ENCODE data around the gene PRSS3.
"Not testable (repeated sequence)": the region's sequence is repeated elsewhere in the genome, so short reads cannot be mapped to it uniquely, and the experiment has no call there.

The PRSS3 gene

GRCh38 chr9:33786681-33787080, 8.7 kb upstream of the PRSS3 start:
- no peak for DNase-seq (ENCODE audit: low spot score)

DNA sequence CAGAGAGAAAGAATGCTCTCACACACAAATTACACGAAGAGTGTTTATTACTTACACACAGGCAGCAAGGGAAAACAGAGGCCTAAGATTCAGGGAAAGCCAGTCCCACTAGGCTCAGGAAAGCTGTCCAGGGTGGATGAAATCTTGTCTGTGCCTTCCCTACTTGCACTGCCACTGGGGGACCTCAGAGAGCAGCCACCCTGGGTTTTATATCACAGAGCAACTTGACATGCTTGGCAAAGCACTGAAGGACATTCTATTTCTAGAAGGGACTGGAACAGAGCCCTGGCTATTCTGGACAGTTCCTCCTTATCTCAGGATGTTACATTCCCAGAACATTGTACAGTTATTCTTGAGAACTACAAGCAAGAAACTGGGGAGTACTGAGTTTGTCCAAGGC, 7.5 kb upstream of the PRSS3 start:
- no peak for DNase-seq (ENCODE audit: low spot score)

DNA sequence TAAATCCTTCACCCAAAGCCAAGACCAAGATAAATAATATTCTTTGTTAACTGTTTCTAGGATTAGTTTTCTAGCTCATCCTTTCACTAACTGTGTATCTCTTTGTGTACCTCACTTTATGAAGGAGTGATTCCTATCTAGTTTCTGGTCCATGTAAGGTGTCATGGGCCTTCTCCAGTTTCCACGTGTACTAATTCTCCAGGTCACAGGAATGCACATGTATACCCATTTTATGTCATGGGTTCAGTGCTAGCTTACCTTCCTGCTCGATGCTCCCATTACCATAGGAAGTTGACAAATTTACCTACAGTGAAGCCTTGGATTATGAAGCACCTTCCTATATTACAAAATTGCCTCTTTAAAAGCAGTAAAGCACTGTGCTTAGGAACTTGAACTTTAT, 5.9 kb upstream of the PRSS3 start:
- not testable (repeated sequence) for DNase-seq (ENCODE audit: low spot score)

- no peak for DNase-seq (ENCODE audit: low spot score)
Measured at GRCh38 chr9:33791117-33791516, 4.2 kb upstream of the PRSS3 start.

DNA sequence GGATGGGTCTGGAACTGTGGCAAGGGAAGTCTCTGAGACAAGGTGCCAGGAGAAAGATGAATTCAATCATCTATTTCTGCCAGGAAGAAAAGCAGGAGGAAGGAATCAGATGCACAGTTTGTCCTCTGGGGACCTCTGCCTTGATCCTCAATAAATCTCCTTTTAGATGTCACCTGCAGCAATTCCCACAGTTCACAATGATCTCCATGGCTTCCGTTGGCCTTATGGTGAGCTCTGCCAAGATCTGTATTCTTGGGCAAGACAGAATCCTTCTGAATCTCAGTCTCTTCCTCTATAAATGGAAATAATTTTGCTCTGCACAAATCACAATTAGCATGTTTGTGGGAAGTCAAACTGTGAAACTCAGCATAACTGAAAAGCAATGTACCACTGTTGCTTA, 1.9 kb upstream of the PRSS3 start:
- not testable (repeated sequence) for DNase-seq (ENCODE audit: low spot score)

- no peak for DNase-seq (ENCODE audit: low spot score)
Measured at GRCh38 chr9:33794560-33794959, 801 bp upstream of the PRSS3 start.

GRCh38 chr9:33795819-33796218, 458 bp downstream of the PRSS3 start:
- DNase-seq (ENCODE audit: low spot score) = no peak

- DNase-seq (ENCODE audit: low spot score) = not testable (repeated sequence)
Measured at GRCh38 chr9:33796679-33797078, 1.3 kb downstream of the PRSS3 start.

DNA sequence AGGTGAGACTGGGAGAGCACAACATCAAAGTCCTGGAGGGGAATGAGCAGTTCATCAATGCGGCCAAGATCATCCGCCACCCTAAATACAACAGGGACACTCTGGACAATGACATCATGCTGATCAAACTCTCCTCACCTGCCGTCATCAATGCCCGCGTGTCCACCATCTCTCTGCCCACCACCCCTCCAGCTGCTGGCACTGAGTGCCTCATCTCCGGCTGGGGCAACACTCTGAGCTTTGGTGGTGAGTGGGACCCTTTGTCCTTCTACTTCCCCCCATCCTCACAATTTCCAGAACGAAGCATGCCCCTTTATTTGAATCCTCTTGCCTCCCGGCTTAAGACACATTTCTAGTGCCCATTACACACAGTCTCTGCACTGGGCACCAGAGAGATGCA, 2.5 kb downstream of the PRSS3 start:
- no peak for DNase-seq (ENCODE audit: low spot score)

GRCh38 chr9:33798545-33798944, 3.2 kb downstream of the PRSS3 start:
- no peak for DNase-seq (ENCODE audit: low spot score)

DNA sequence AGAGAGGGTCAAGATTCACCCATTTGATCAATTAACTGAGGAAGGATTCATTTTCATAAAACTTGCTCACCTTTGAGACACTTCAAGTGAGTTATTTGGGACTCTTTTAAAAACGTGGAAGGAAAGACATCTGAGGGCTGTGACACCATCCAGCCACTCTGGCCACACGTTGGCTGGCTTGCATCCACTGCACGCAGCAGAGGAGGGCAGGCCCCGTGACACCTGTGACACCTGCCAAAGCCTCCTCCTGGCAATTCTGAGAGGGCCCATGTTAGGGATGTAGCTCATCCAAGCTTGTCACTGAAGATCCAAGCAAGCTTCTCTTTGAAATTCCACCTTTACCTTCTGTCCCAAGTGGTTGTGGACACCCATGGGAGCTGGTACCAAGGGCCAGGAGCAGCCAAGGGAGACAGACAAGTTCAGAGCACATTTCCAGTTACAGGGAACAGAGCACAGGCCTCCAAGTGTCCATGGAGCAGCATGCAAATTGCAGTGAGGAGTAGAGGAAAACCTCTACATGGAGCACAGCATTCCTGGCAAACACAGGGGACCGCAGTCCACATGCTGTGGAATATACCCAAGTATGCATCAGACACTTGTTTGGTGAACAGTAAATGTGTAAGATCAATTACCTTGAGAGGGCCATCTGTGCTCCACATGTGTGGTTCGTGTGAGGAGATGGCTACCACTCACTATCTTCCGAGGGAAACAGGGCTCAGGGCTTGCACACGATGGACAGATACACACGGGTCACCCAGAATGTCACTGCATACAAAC, 4.8 kb downstream of the PRSS3 start:
- DNase-seq (ENCODE audit: low spot score) = no peak

DNA sequence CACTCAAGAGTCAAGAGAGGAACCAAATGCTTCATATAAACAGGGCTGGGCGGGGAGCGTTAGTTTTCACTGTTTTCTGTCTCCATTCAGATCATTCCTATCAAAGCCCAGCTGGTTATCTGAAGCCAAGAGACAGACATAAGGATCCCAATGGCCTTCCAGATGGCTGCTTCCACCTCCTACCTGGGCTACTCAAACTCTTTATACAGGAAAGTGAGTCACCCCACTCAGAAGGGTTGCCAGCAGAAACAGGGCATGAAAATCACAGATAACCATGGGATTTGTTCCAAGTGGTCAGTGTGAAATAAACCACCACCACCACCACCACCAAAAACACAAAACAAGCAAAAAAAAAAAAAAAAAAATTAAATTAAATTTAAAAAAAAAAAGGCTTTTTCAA, 5.5 kb downstream of the PRSS3 start:
- DNase-seq (ENCODE audit: low spot score) = no peak

- DNase-seq (ENCODE audit: low spot score) = not testable (repeated sequence)
Measured at GRCh38 chr9:33801943-33802500, 6.7 kb downstream of the PRSS3 start.

DNA sequence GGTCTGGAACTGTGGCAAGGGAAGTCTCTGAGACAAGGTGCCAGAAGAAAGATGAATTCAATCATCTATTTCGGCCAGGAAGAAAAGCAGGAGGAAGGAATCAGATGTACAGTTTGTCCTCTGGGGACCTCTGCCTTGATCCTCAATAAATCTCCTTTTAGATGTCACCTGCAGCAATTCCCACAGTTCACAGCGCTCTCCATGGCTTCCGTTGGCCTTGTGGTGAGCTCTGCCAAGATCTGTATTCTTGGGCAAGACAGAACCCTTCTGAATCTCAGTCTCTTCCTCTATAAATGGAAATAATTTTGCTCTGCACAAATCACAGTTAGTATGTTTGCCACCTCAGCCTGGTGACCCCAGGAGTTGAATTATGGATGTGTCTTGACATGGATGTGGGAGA, 8.8 kb downstream of the PRSS3 start:
- not testable (repeated sequence) for DNase-seq (ENCODE audit: low spot score)

DNA sequence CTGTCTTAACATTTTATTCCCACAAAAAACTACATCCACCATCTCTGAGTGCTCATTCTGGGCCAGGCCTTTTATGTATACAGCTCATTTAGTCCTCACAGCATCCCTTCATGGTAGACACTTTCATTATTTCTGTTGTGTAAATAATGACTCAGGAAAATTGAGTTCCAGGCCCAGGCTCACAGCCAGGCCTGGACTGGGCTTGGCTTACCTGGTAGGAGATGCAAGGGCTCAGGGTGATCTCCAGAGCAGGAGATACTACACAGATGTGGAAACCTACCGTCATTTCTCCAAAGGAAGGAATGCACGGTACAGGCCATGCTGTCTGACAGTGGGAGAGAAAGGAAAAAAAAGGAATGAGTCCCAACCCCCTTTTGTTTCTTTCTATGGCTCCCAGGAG, 11.8 kb downstream of the PRSS3 start:
- not testable (repeated sequence) for DNase-seq (ENCODE audit: low spot score)

GRCh38 chr9:33808979-33809322, 13.6 kb downstream of the PRSS3 start:
- not testable (repeated sequence) for DNase-seq (ENCODE audit: low spot score)

DNA sequence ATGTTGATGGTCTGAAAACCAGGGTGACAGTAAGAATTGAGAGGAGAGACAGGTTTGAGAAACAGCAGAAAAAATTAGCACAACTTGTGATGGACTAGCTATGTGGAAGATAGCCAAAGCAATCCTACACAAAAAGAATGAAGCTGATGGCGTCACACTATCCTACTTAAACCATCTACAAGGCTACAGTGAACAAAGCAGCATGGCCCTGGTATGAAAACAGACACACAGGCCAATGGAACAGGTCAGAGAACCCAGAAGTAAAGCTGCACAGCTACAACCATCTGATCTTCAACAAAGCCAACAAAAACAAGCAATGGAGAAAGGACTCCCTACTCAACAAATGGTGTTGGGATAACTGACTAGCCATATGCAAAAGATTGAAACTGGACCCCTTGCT, 14.1 kb downstream of the PRSS3 start:
- DNase-seq (ENCODE audit: low spot score) = no peak

GRCh38 chr9:33813712-33814641, 18.6 kb downstream of the PRSS3 start:
- no peak for DNase-seq (ENCODE audit: low spot score)

DNA sequence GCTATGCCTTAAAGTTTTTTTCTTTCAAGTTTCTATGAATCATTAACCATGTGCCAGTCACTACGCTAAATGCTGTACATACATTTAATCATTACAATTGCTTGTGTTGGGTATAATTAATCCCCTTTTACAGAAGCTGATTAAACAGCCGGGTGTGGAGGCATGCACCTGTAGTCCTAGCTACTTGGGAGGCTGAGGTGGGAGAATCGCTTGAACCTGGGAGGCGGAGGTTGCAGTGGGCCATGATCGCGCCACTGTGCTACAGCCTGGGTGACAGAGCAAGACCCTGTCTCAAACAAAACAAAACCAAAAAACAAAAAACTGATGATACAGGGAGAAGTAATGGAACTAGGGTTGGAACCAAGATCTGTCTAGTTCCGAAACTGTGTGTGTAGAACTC, 20.4 kb downstream of the PRSS3 start:
- no peak for DNase-seq (ENCODE audit: low spot score)

DNA sequence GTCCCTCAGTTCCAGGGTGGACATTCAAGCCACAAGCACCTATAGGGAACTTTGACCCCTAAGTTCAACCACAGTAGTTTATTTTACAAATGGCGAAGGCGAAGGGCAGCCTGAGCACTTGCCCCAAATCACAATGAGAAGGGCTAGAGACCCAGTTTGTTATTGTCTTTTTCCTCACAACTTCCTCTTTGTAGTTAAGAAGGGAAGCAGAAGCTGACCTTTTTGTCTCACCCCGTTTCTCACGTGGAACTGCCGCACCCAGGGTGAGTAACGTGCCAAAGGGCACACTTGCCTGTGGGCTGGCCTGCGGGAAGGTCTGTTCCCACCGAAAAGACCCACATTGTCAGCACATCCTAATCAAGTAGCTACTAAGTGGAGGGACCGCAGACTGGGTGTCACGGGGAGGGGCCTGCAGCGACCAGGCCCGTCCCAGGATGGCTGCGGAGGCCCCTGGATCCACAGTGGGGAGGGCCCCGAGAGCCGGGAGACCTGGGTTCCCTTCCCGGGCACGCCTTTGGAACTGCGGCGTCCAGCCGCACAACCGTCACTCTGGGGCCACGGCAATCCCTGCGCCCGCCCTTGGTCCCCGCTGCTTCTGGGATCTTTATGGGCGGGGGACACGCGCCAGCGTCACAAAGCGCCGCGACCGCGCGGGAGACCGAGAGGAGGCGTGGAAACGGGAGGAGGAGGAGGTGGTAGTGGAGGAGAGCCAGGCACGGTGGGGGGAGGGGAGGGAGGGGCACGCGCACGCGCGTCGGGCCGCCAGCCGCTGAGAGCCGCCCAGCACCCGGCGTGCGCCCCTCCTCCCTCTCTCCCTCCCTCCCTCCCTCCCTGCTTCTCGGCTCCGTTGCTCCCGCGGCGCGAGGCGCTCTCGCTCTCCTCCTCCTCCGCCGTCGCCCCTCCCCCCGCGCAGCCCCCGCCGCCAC, 21.2 kb downstream of the PRSS3 start, which contains the start of gene UBE2R2:
Gene UBE2R2 (plus strand): TSS at position 834 of the 926 bp plus-strand sequence. CDS start 598 bp downstream, outside the sequence.
- peak; percentile 99 for DNase-seq (ENCODE audit: low spot score)

GRCh38 chr9:33817327-33818166, 22.2 kb downstream of the PRSS3 start:
- DNase-seq (ENCODE audit: low spot score) = peak; percentile 83
